Panc1 (cell line): ENCODE results near the gene SLC7A4. TPM values are rescaled to one million over a fixed set of nuclear protein-coding genes. Genes with fewer than 3 reads are reported as not detected.
"Not testable (repeated sequence)": the region's sequence is repeated elsewhere in the genome, so short reads cannot be mapped to it uniquely, and the experiment has no call there.

Experiments
- ATAC-seq: fragments of 200-7000 bp; cut with Tn5 transposase; 2 replicates; pipeline ENCODE4 v1.9.1; 2020; ENCODE audit warnings: mild to moderate bottlenecking, moderate library complexity
- BruUV-seq: library from RNA; stranded (reverse); fragments of 400-500 nt; replicated peaks from 2 replicates; lab custom pipeline; 2021; lab: Mats Ljungman, UMichigan
- CTCF ChIA-PET: fragments of 300-600 bp; sonication (Branson Sonifier 250); formaldehyde crosslinking; loops from one replicate; lab custom pipeline; 2022; ENCODE audit warnings: antibody characterized with exemption; lab: Charles Lee
- POLR2A ChIA-PET: fragments of 300-600 bp; sonication (Branson Sonifier 250); formaldehyde crosslinking; loops from one replicate; lab custom pipeline; 2022; ENCODE audit warnings: antibody characterized with exemption; lab: Charles Lee
- DNase-seq: peaks from one replicate; pipeline ENCODE4 v3.0.0-alpha.2; 2010; ENCODE audit warnings: low read depth, low spot score
- H3K27ac ChIP-seq: 2 replicates; pipeline ENCODE4 v1.5.1; 2011; ENCODE audit warnings: mild to moderate bottlenecking, low read length, inconsistent platforms
- H3K27me3 ChIP-seq: fragments of 200-500 bp; sonication (Bioruptor generic); 2 replicates; pipeline ENCODE4 v1.6.0; 2014; ENCODE audit warnings: low read length, inconsistent platforms; ENCODE audit not compliant: control insufficient read depth, insufficient read depth
- H3K36me3 ChIP-seq: fragments of 200-500 bp; sonication (Bioruptor generic); 2 replicates; pipeline ENCODE4 v1.5.1; 2014; ENCODE audit warnings: inconsistent platforms, mild to moderate bottlenecking, low read length, moderate library complexity; ENCODE audit not compliant: control insufficient read depth, insufficient read depth
- H3K4me1 ChIP-seq: 2 replicates; pipeline ENCODE4 v1.5.1; 2011; ENCODE audit warnings: inconsistent platforms, mild to moderate bottlenecking, low read length, moderate library complexity; ENCODE audit not compliant: control insufficient read depth, insufficient read depth
- H3K4me3 ChIP-seq, 2 experiments: 2 replicates each; pipeline ENCODE4 v1.5.1; 2011 to 2012; ENCODE audit warnings: low read depth in 2 of 2, low read length in 2 of 2, mild to moderate bottlenecking in 2 of 2, inconsistent platforms in 1 of 2, moderate library complexity in 1 of 2
- H3K9me3 ChIP-seq: fragments of 200-500 bp; sonication (Bioruptor generic); 2 replicates; pipeline ENCODE4 v1.5.1; 2014; ENCODE audit warnings: low read depth, mild to moderate bottlenecking, inconsistent platforms, low read length, moderate library complexity; ENCODE audit not compliant: control insufficient read depth, insufficient read depth
- CTCF ChIP-seq: fragments of 450-650 bp; IDR thresholded peaks from 2 replicates; pipeline ENCODE4 v1.5.1; 2017; ENCODE audit warnings: mild to moderate bottlenecking
- POLR2AphosphoS5 ChIP-seq: IDR thresholded peaks from 2 replicates; pipeline ENCODE4 v1.6.1; 2012; ENCODE audit warnings: mild to moderate bottlenecking, low read depth, low read length, moderate library complexity
- REST ChIP-seq, 2 experiments: IDR thresholded peaks; 2 replicates each; pipeline ENCODE4 v1.6.1; 2011 to 2012; ENCODE audit warnings: low read depth in 2 of 2, control low read depth in 1 of 2, low read length in 1 of 2, mild to moderate bottlenecking in 1 of 2, moderate library complexity in 1 of 2; ENCODE audit not compliant: insufficient read depth in 1 of 2
- SIN3A ChIP-seq: IDR thresholded peaks from 2 replicates; pipeline ENCODE4 v1.6.1; 2012; ENCODE audit warnings: low read depth, mild to moderate bottlenecking, low read length, moderate library complexity, borderline replicate concordance; ENCODE audit not compliant: insufficient read depth
- TCF7L2 ChIP-seq: IDR thresholded peaks from 2 replicates; pipeline ENCODE4 v1.6.1; 2011; ENCODE audit warnings: mild to moderate bottlenecking, low read depth, low read length, inconsistent platforms
- in situ Hi-C: cut with HindIII; loops from 2 replicates; pipeline ENCODE4 v1.10.0; 2016; ENCODE audit warnings: low sequenced_read_pairs, low pct_unique_long_range_greater_than_20kb
- intact Hi-C: fragments of 100-400 bp; cut with micrococcal nuclease; formaldehyde crosslinking; loops from one replicate; pipeline ENCODE4 v1.10.0; 2022; ENCODE audit not compliant: unreplicated experiment
- total RNA-seq: library from RNA; stranded (reverse); gene quantifications from one replicate; pipeline ENCODE4 v1.2.1, GENCODE V29; 2021; ENCODE audit not compliant: unreplicated experiment

The SLC7A4 gene
- total RNA-seq, 1 experiment from 2014 or later = not detected

DNA sequence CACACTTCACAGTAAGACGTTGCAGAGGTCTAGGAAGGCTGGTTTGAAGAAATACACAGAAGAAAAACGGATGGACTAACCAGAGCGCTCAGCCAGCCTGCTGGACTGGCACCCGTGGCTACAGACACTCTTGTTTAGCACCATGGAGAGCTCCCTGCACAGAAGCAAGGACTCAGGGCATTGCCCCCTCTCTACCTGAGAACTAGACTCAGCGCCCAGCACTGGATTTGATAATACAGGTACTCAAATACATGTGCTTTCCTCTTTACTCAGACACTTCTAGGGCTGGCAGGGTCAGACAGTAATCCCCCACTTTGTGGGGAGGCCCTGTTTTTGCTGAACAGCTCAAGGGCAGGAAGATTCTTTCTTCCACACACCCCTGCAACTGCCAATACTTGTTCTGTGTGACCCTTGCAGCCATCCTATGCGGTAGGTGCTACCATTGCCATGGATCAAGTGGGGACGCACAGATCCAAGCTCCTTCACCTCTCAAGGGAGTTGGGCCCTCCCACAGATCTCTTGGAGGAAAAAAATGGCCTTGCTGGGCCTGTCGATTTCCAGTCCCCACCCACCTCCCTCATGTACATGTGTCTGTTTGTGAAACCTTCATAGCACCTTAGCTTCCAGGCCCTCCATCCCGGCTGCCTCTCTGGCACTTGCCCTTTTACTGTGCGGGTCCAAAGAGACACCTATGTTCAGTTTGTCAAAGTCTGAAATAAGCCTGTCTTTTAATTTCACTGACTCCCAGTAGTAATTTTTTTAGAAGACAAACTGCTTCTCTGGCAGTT, 22.5 kb downstream of the SLC7A4 start:
- DNase-seq (no peak), ATAC-seq (no peak)
- H3K27me3 ChIP-seq = no peaks in the 10 kb centered on the region
- no peaks in the 10 kb centered on the region for H3K9me3 ChIP-seq
- intact Hi-C loops (no loop called here), in situ Hi-C loops (no loop called here)
- TF ChIP-seq REST (IDR thresholded peaks at IDR 0.05; ENCODE audit: insufficient read depth in 1 of 2, low read depth in 2 of 2, low read length in 1 of 2) (peak; percentile 89 to 90), POLR2AphosphoS5 (no peak), SIN3A (no peak)
- no peak overlapping the region for H3K4me3 ChIP-seq
- BruUV-seq = no TSS peak
- POLR2A ChIA-PET = no interaction called here
- H3K36me3 ChIP-seq = no peaks in the 10 kb centered on the region
- CTCF ChIA-PET = no interaction called here
- H3K4me1 ChIP-seq = peaks cover 9% of the 10 kb centered on the region
- H3K27ac ChIP-seq = no peak overlapping the region

DNA sequence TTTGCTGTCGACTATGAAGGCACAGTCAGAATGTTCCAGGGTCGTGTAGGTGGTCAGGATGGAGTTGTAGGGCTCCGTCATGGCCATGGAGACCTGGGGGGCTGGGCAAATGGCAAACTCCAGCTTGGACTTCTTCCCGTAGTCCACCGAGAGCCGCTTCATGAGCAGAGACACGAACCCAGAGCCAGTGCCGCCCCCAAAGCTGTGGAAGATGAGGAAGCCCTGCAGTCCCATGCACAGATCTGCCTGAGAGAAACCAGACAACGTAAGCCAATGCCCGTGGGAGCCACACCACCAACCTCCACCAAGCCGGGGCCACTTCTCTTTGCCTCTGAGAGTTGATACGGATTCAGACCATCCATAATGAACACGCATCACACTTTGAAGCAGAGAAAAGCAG, 23.2 kb downstream of the SLC7A4 start:
- ATAC-seq, H3K4me1 ChIP-seq, DNase-seq: not testable (repeated sequence)

GRCh38 chr22:21003782-21004181, 28.6 kb downstream of the SLC7A4 start:
- Histone ChIP-seq H3K27me3 (no peaks in the 10 kb centered on the region), H3K27ac (no peak overlapping the region), H3K4me3 (no peak overlapping the region; a peak in 1 of 4 replicates), H3K4me1 (peaks cover 9% of the 10 kb centered on the region), H3K9me3 (no peaks in the 10 kb centered on the region), H3K36me3 (no peaks in the 10 kb centered on the region; the same call in 1 of the 2 replicates)
- no TSS peak for BruUV-seq
- TF ChIP-seq POLR2AphosphoS5 = no peak
- TF ChIP-seq TCF7L2 = no peak
- no peak for TF ChIP-seq CTCF
- TF ChIP-seq REST (IDR thresholded peaks at IDR 0.05; ENCODE audit: insufficient read depth in 1 of 2, low read depth in 2 of 2, low read length in 1 of 2) = no peak
- no peak for TF ChIP-seq SIN3A
- no peak for DNase-seq
- intact Hi-C loops (no loop called here), in situ Hi-C loops (no loop called here)
- ChIA-PET CTCF (interaction anchor here (0.6 kb wide), 1 partner anchor 21 kb away, joined by 5 read pairs; no protein-coding TSS in a partner anchor), POLR2A (interaction anchor here (0.6 kb wide), 1 partner anchor 34 kb away, joined by 4 read pairs; no protein-coding TSS in a partner anchor)
- ATAC-seq = no peak

More for the DNA sequence above, 23.2 kb downstream of the SLC7A4 start:
- H3K36me3 ChIP-seq, H3K27me3 ChIP-seq, H3K27ac ChIP-seq, POLR2A ChIA-PET, CTCF ChIA-PET, BruUV-seq, H3K4me3 ChIP-seq, in situ Hi-C loops, intact Hi-C loops, H3K9me3 ChIP-seq: not testable (repeated sequence)
